Body of pancreas (tissue), 4 donors: ENCODE measurements around the gene THSD7A. TPM values are rescaled to one million over a fixed set of nuclear protein-coding genes. Genes with fewer than 3 reads are reported as not detected.

Experiments
- ATAC-seq: fragments of 150-250 bp; one replicate; pipeline ENCODE4 v1.9.1; 2016
- DNase-seq, 4 donors: peaks; one replicate each; pipeline ENCODE4 v3.0.0-alpha.2; 2019
- H3K27ac ChIP-seq, 4 donors: fragments of 200-600 bp; sonication (generic); 1 replicate in 3 of 4; 2 replicates in 1 of 4; pipeline versions ENCODE4 v1.5.1 to v1.6.1; 2016 to 2019; ENCODE audit warnings: mild to moderate bottlenecking in 1 of 4, mixed read lengths in 1 of 4, moderate library complexity in 1 of 4
- H3K27me3 ChIP-seq, 2 donors: fragments of 200-600 bp; sonication (generic); one replicate each; pipeline ENCODE4 v1.6.0; 2016; ENCODE audit warnings: mild to moderate bottlenecking in 1 of 2
- H3K36me3 ChIP-seq, 2 donors: fragments of 200-600 bp; sonication (generic); replicated peaks in 1 of 2; 2 replicates each; pipeline ENCODE4 v1.5.1; 2016; ENCODE audit warnings: low read depth in 2 of 2; ENCODE audit not compliant: insufficient read depth in 1 of 2
- H3K4me1 ChIP-seq: fragments of 200-600 bp; sonication (generic); one replicate; pipeline ENCODE4 v1.6.0; 2016
- H3K4me3 ChIP-seq, 2 donors: fragments of 200-600 bp; sonication (generic); 1 replicate in 1 of 2; 2 replicates in 1 of 2; pipeline ENCODE4 v1.5.1; 2016 to 2019
- H3K9me3 ChIP-seq, 3 donors: fragments of 200-600 bp; sonication (generic); 1 replicate in 2 of 3; 2 replicates in 1 of 3; pipeline ENCODE4 v1.5.1; 2016
- POLR2A ChIP-seq, 3 donors: fragments of 450-650 bp; IDR thresholded peaks; one replicate each; pipeline ENCODE4 v1.6.1; 2016; ENCODE audit warnings: antibody characterized with exemption in 3 of 3, mild to moderate bottlenecking in 2 of 3
- WGBS, 2 donors: methylation state at CpG; one replicate each; pipeline ENCODE4 v1.1.5; 2017; 5-methylcytosine and 5-hydroxymethylcytosine counted together
- intact Hi-C: fragments of 100-400 bp; cut with DNase I; formaldehyde crosslinking; loops from one replicate; pipeline ENCODE4 v1.15.1; 2023
- total RNA-seq, 2 donors: library from RNA; depleted of rRNA; stranded (reverse); fragments of >200 nt; gene quantifications; one replicate each; pipeline ENCODE4 v1.1.0, GENCODE V29; 2016
- TF ChIP-seq, protein P1 (sequence below), 7 experiments: fragments of 450-650 bp in 4 of 7; fragments of 200-600 bp in 3 of 7; sonication (generic) in 3 of 7; IDR thresholded peaks; one replicate each; pipeline ENCODE4 v1.5.1; 2016 to 2019; ENCODE audit warnings: antibody characterized with exemption in 7 of 7

THSD7A gene
- total RNA-seq, 2 donors from 2014 or later, result 0.66 to 7.0 TPM

DNA sequence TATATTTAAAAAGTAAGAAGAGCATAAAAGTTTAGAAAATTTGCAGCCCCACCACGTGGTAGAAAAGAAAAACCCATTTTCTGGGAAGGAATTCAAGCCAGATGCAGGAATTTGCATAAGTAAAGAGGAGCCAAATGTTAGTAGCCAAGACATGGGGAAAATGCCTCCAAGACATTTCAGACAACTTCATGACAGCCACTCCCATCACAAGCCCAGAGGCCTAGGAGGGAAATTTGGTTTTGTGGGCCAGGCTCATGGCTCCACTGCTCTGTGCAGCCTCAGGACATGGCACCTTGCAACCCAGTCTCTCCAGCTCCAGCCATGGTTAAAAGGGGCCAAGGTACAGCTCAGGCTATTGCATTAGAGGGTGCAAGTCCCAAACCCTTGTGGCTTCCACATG is 411.9 kb downstream of the THSD7A start:
- H3K27ac ChIP-seq, result no peak overlapping the region
- H3K4me1 ChIP-seq, result no peaks in the 10 kb centered on the region
- DNase-seq (no peak), ATAC-seq (no peak)
- intact Hi-C loops, result loop anchor here (10.0 kb wide), 1 partner anchor 905 kb away; no protein-coding TSS in a partner anchor
- no peaks in the 10 kb centered on the region for H3K36me3 ChIP-seq
- TF ChIP-seq, protein P1, sequence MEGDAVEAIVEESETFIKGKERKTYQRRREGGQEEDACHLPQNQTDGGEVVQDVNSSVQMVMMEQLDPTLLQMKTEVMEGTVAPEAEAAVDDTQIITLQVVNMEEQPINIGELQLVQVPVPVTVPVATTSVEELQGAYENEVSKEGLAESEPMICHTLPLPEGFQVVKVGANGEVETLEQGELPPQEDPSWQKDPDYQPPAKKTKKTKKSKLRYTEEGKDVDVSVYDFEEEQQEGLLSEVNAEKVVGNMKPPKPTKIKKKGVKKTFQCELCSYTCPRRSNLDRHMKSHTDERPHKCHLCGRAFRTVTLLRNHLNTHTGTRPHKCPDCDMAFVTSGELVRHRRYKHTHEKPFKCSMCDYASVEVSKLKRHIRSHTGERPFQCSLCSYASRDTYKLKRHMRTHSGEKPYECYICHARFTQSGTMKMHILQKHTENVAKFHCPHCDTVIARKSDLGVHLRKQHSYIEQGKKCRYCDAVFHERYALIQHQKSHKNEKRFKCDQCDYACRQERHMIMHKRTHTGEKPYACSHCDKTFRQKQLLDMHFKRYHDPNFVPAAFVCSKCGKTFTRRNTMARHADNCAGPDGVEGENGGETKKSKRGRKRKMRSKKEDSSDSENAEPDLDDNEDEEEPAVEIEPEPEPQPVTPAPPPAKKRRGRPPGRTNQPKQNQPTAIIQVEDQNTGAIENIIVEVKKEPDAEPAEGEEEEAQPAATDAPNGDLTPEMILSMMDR (IDR thresholded peaks at IDR 0.05), result no peak
- no peak for TF ChIP-seq POLR2A (IDR thresholded peaks at IDR 0.05)
- 18 to 56% methylated on average over 1 of the region's 1 CpG for WGBS, 2 donors
- H3K9me3 ChIP-seq, result no peaks in the 10 kb centered on the region
- H3K4me3 ChIP-seq, result no peak overlapping the region
- H3K27me3 ChIP-seq, result no peaks in the 10 kb centered on the region

DNA sequence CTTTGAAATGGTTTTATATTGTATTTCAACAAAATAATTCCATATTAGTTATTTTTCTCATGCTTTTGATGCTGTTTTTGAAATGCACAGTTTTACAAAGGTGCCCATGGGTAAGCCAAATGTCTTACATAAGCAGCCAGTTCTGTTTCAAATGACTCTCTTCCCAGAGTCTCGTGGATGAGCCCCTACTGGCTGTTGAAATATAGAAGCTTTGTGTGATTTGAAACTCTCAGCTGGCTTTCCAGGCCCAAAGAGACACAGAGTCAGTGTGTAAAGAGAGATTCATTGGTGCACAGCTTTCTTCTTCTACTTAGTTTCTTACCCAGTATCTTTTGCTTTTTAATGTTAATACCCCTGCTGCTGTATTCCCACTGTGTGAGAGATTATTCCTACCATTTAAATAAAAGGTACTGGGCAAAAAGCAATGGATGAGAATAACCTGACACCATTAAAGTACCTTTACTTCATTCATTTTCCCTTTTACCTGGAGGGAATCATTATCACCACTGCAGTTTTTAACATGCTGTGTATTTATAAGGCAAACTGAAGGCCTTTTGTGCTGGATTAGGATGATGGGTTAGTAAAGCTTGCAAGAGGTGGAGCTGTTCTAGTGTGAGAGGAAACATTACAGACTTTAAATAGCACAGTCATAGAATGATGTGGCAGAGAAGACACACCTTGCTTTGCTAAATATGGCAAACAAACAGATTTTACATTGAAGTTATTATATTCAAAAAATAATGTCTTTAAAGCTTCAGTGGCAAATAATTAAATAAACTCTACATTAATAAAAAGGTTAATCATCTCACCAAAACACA is 415.1 kb downstream of the THSD7A start:
- ATAC-seq (no peak), DNase-seq (no peak)
- H3K27me3 ChIP-seq, result no peaks in the 10 kb centered on the region
- peaks cover 0 to 8% (median 0%) of the 10 kb centered on the region in 3 donors for H3K9me3 ChIP-seq
- no peak for TF ChIP-seq POLR2A (IDR thresholded peaks at IDR 0.05)
- TF ChIP-seq, protein P1 (IDR thresholded peaks at IDR 0.05), result no peak
- H3K36me3 ChIP-seq, result no peaks in the 10 kb centered on the region
- no peak overlapping the region for H3K27ac ChIP-seq
- H3K4me3 ChIP-seq, result no peak overlapping the region
- WGBS, 2 donors, result 18 to 29% methylated on average over 1 of the region's 1 CpG
- intact Hi-C loops, result no loop called here
- no peaks in the 10 kb centered on the region for H3K4me1 ChIP-seq

DNA sequence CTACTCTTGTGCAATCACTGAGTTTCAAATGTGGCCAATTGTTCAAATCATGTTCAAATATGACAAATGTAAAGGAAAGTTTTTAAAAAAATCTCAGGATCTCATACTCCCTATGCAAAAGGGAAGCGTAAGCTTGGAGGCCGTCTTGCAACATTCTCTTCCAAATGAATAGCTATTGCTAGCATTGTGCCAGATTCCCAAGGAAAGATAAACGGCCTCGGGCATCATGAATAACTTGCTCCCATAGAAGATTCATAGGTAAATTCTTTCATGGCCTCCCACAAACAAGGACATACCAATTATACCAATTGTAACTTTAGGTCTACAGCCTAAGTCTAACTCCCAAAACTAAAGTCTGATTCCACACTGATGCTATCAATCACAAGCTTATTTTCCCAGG is 416.9 kb downstream of the THSD7A start:
- H3K9me3 ChIP-seq, result peaks cover 0 to 8% (median 0%) of the 10 kb centered on the region in 3 donors
- no peak overlapping the region for H3K27ac ChIP-seq
- 82 to 83% methylated on average over 4 of the region's 4 CpGs for WGBS, 2 donors
- no peaks in the 10 kb centered on the region for H3K36me3 ChIP-seq
- no peaks in the 10 kb centered on the region for H3K27me3 ChIP-seq
- no peak for ATAC-seq
- no peak for DNase-seq
- intact Hi-C loops, result no loop called here
- no peak for TF ChIP-seq POLR2A (IDR thresholded peaks at IDR 0.05)
- TF ChIP-seq, protein P1 (IDR thresholded peaks at IDR 0.05), result no peak
- no peaks in the 10 kb centered on the region for H3K4me1 ChIP-seq
- no peak overlapping the region for H3K4me3 ChIP-seq

DNA sequence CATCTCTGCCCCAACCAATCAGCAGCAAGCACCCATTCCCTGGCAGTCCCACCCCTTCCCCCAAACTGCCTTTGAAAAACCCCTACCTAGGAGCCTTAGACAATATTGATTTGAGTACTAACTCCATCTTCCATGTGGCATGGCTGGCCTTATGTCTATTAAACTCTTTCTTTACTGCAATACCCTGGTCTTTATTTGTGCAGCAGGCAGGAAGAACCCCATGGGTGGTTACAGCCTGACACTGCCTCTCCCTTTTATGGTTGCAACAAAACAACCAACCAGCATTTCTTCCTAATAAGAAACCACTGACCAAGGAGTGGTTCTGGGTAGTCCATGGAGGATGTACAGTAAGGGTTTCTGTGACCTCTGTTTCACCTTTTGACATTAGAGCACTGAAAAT is 418.1 kb downstream of the THSD7A start:
- ATAC-seq, result no peak
- no peaks in the 10 kb centered on the region for H3K36me3 ChIP-seq
- H3K9me3 ChIP-seq, result peaks cover 0 to 8% (median 0%) of the 10 kb centered on the region in 3 donors
- no peak overlapping the region for H3K4me3 ChIP-seq
- no peak for TF ChIP-seq POLR2A (IDR thresholded peaks at IDR 0.05)
- TF ChIP-seq, protein P1 (IDR thresholded peaks at IDR 0.05), result no peak
- intact Hi-C loops, result no loop called here
- no peaks in the 10 kb centered on the region for H3K4me1 ChIP-seq
- no peak for DNase-seq
- H3K27ac ChIP-seq, result no peak overlapping the region
- no peaks in the 10 kb centered on the region for H3K27me3 ChIP-seq

DNA sequence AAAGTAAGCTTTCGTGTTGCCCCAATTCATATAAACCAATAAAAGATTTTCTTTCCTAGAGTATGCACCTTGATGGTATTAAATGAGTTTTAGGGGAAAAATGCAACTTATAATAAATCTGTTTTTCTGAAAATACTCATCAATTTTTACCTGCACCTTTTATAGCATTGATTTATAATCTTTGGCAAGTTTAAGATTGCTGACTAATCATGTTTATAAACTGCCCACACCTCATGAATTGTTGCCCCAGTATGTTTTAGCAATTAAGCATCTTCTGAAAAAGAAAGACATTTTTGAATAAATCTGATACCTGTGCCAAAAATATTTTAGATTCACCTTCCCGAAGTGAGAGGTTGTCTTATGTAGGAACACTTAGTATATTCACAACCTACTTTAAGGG is 420.0 kb downstream of the THSD7A start:
- Histone ChIP-seq H3K27me3 (no peaks in the 10 kb centered on the region), H3K9me3 (peaks cover 0 to 8% (median 0%) of the 10 kb centered on the region in 3 donors), H3K36me3 (no peaks in the 10 kb centered on the region), H3K4me1 (no peaks in the 10 kb centered on the region), H3K27ac (no peak overlapping the region), H3K4me3 (no peak overlapping the region)
- no peak for ATAC-seq
- 70 to 74% methylated on average over 2 of the region's 2 CpGs for WGBS, 2 donors
- TF ChIP-seq POLR2A (IDR thresholded peaks at IDR 0.05), result no peak
- TF ChIP-seq, protein P1 (IDR thresholded peaks at IDR 0.05), result no peak
- intact Hi-C loops, result no loop called here
- DNase-seq, result no peak
